Activated gamma-delta T cell (primary cell): ENCODE results near the gene GLIS1.

Experiments
- DNase-seq: peaks from one replicate; lab custom pipeline; 2025; lab: John Stamatoyannopoulos, UW

The GLIS1 gene

GRCh38 chr1:53717025-53717804 is 21.7 kb downstream of the GLIS1 start:
- DNase-seq: no peak

GRCh38 chr1:53716150-53716549 is 22.8 kb downstream of the GLIS1 start:
- DNase-seq: no peak

DNA sequence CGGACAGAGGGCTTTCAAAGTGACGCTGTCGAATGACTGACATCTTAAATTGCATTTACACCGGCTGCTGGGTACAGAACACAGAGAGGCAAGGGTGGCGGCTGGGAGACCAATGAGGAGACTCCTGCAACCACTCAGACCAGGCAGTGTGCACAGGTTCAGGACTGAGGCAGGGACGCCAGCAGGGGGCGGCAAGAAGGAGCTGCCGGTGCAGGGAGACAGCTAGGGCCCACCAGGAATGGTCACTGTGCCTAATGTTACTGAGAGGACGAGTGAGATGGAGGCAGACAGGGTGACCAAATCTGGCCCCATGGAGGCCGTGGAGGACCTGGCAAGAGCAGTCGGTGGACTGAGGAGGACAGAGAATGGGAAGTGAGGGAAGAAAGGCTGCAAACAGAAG is 23.5 kb downstream of the GLIS1 start:
- no peak for DNase-seq

DNA sequence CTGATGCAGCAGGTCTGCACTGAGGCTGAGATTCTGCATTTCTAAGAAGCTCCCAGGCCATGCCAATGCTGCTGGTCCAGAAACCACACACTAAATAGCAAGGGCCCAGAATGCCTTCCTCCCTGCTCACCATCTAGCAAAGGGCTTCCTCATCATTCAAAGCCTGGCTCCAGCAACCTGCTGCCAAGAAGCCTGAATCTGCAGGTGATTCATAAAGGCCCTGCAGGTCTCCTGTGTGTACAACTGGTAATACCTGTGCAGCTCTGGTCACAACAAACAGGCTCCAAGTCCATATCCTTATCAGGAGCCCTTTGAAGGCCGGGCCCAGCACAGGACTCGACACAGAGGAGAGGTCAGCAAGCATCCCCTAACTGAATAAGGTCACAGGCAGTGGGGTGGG is 26.7 kb downstream of the GLIS1 start:
- DNase-seq: no peak

DNA sequence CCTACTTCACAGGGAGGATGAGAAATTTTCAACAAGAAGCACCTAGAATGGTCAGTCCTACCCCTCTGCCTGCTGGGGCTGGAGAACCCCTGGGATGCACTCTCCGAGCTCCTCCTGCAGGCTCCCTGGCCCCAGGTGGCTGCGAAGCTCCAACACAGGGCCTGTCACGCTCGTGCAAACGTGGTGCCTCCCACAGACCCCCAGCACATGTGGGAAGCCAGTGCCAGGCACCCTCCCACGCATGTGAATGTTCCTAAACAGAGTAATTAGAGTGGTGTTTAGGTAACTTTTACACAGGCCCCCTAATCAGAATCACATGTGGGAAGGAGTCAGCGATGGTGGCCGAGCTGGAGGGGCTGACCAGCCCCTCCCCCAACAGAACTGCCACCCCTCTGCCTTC is 28.4 kb downstream of the GLIS1 start:
- DNase-seq: no peak

- DNase-seq: no peak
These were observed 30.3 kb downstream of the GLIS1 start for GRCh38 chr1:53708687-53709086.

- no peak for DNase-seq
These were observed 32.6 kb downstream of the GLIS1 start for GRCh38 chr1:53706356-53706755.

GRCh38 chr1:53705446-53706096 is 33.4 kb downstream of the GLIS1 start:
- DNase-seq: no peak

DNA sequence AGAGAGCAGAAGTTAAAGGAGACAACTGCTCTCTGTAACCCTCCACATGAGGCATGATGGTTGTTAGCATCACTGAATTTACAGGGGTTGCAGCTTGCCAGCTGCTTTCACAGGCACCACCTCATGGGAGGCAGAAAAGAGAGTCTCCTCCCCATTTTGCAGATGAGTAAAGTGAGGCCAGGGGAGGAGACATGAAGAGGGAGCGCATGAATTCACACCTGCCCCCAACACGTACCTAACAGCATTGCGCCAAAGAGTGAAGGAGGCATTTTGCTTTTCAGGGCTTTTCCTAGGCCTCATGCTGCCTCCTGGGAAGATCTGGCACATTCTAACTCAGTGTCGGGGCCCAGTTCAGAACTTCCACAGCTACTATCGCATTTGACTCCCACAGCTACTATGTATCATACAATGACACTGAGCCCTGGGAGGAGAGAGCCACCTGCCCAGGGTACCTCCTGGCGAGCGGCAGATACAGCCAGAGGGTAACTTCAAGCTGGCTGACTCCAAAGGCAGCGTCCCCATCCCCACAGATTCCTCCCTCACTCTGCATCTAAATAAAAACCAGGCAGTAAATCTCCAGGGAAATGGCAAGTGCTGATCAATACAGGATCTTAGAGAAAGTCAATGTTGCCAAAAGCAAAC is 34.0 kb downstream of the GLIS1 start:
- DNase-seq: no peak

- DNase-seq: no peak
These were observed 34.7 kb downstream of the GLIS1 start for GRCh38 chr1:53704304-53704703.

GRCh38 chr1:53703174-53703573 is 35.8 kb downstream of the GLIS1 start:
- DNase-seq: no peak

DNA sequence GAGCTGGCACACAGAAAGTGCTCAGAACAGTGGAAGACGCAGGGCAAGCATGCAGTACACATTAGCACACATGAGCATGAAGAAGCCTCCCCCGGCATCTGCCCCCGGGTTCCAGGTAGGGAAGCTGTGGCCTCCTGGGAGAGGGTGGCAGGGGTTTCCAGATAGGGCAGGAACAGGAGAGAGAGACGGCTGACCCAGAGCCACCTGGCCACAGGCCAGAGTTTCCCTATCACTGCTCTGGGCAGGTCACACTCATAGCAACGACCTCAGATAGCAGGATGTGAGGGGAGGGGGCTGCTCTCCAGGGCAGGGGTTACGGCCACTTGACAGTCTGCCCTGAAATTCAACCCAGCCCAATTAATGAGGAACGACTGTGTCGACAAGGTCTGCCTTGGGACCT is 36.6 kb downstream of the GLIS1 start:
- no peak for DNase-seq

DNA sequence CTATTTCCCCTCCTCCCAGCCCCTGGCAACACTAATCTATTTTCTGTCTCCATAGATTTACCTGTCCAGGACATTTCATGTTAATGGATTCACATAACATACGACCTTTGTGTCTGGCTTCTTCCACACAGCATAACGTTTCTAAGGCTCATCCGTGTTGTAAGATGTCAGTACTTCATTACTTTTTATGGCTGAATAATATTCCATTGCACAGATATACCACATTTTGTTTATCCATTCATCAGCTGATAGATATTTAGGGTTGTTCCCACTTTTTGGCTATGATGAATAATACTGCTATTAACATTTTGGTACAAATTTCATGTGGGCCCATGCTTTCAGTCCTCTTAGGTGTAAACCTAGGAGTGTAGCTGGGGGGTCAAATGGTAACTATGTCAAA is 38.2 kb downstream of the GLIS1 start:
- DNase-seq: no peak

DNA sequence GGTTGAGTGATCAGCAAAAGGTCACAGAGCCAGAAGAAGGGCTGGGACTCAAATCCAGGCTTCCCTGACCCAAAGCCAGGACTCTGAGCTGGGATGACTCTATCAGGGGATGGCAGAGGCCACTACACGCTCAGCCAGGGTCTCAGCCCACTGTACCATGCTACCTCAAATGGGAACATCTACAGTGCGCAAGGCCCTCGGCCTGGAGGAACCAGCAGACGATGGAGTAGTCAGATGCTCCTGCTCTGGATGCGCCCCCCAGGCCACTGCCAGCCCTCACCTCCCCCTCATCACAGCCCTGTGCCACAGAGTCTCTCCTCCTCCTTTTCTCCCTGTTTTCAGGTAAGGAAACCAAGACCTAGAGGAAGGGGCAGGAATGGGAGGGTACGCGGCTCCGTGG is 39.0 kb downstream of the GLIS1 start:
- DNase-seq: no peak

- no peak for DNase-seq
These were observed 40.5 kb downstream of the GLIS1 start for GRCh38 chr1:53698384-53698980.

GRCh38 chr1:53697721-53698383 is 41.1 kb downstream of the GLIS1 start:
- DNase-seq: no peak

DNA sequence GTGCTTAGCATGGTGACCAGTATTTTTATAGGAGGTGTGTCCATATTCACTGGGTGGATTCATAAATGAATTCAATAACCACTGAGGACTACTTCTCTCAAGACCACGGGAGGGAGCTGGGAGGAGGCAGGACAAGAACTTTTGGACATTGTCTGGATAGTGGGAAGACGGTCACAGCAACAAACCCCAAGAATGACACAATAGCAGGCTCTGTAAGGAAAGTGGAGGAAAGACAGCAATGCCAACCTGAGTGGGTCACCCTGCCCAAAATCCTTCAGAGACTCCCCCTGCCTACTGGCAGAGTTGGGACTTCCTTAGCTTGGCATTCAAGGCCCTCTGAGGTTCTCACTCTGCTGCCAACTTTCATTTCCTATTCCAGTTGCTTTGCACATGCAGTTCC is 42.0 kb downstream of the GLIS1 start:
- no peak for DNase-seq

DNA sequence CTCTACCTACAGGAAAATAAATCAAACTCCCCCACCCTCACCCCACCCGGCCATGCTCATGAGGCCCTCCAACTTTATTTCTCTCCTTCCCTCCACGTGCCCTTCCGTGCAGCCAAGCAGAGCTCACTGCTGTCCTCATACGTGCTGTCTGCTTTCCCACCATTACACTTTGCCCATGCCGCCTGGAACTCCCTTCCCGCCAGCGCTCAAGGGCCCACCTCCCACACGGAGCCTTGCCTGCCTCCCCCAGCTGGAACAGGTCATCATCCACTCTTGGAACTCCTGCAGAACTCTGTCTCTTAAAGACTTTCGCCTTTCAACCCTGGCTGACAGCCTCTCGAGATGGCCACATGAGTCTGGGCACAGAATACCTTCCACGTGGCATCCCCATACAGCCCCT is 42.4 kb downstream of the GLIS1 start:
- DNase-seq: no peak

DNA sequence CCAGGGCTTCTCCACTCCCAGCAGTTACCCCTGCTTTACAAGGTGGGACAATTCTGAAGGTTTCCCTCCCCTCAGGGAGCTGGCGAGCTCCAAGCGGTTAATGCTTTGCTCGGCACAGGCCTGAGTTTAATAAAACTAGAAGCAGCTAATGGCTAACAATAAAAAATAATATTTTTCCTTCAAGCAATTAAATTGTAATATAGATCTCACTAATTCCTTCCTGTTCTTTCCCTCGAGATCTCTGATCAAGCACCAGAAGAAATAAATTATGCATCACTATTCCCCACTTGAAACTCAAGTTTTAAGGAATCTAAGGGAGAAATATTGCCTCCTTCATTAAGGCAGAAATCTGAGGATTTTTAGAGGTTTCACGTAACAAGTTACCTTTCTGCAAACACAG is 42.9 kb downstream of the GLIS1 start:
- DNase-seq: no peak

- DNase-seq: no peak
These were observed 43.8 kb downstream of the GLIS1 start for GRCh38 chr1:53695116-53695515.

DNA sequence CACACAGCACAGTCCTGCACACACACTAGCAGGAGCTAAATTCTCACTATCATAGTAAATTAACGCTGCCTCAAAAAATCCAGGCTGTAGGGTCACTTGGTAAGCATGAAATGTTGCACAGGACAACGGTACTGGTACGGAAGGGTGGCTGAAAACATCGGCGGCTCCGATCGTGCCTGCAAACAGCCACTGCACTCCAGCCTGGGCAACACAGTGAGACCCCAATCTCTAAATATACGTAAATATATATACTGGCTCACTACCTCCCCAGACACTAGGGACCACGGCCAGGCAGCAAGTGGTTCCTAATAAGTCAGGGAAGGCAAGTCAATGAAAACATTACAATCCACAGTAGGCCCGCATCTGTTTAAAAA is 44.3 kb downstream of the GLIS1 start:
- no peak for DNase-seq
